ENCODE data around the gene MSH4.
"Not testable (repeated sequence)": the region's sequence is repeated elsewhere in the genome, so short reads cannot be mapped to it uniquely, and the experiment has no call there.

The MSH4 gene

GRCh38 chr1:75916834-75917233 lies 120.2 kb downstream of the MSH4 start:
- in situ Hi-C loops (cut with MboI; ENCODE audit: low sequenced_read_pairs): no loop called here

GRCh38 chr1:75922698-75923097 lies 126.0 kb downstream of the MSH4 start:
- in situ Hi-C loops (cut with MboI; ENCODE audit: low sequenced_read_pairs): no loop called here

DNA sequence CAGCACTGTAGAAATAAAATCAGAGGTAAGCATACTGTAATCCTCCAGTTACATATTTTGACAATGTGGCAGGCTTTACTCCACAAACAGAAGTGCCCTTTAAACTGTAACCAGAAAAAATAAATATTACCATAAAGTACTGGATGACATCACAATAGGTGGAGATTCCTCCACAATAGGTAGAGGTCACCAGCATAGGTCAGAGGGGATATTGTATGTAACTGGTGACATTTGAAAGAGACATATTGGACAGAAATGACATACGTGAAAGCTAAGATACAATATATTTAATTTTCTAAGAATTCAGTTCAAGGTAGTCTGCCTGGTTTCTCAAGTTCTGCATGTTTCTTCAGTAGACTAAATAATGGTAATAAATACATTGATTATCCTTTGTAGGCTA lies 135.6 kb downstream of the MSH4 start, which contains the start of gene ASB17:
TSS of gene ASB17 (minus strand) at position 101 of the 400 bp plus-strand sequence. CDS start 113 bp downstream, outside the sequence.
- in situ Hi-C loops (cut with MboI; ENCODE audit: low sequenced_read_pairs): no loop called here

- in situ Hi-C loops (cut with MboI; ENCODE audit: low sequenced_read_pairs): no loop called here
Measured at GRCh38 chr1:75937034-75937433, 140.4 kb downstream of the MSH4 start.

GRCh38 chr1:75943037-75943436 lies 146.4 kb downstream of the MSH4 start:
- in situ Hi-C loops (cut with MboI; ENCODE audit: low sequenced_read_pairs): not testable (repeated sequence)

GRCh38 chr1:75950176-75950575 lies 153.5 kb downstream of the MSH4 start:
- in situ Hi-C loops (cut with MboI; ENCODE audit: low sequenced_read_pairs): no loop called here

DNA sequence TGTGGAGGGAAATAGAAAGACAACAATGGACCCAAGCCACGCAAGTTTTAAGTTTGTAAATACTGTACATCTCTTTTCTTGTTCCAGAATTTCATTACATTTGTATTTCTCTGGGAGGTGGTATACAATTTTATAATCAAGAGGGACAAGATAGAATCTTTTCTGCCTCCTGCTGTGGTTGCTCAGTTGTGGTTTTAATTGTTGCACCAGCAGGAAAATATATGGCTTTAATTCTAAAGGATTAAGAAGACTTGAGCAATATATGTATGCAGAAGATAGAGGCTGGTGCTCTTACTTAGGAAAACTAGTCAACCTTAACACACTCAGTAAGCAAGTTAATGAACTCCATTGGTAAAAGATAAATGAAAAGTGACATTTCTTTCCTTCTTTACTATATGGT lies 155.3 kb downstream of the MSH4 start:
- in situ Hi-C loops (cut with MboI; ENCODE audit: low sequenced_read_pairs): no loop called here

DNA sequence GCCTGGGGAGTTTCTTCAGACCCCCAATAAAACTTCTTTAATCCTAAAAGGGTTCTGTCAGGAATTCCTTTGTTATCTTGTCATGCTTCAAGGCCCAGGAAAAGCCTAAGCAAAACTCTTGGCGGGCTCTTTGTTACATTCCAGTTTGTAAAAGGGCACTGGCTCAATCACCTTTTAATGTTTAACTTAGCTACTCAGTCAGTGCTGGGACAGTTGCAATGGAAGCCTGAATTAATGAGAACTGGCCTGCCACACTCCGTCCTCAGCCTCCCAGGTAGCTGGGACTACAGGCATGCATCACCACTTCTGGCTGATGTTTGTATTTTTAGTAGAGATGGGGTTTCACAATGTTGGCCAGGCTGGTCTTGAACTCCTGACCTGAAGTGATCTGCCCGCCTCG lies 156.8 kb downstream of the MSH4 start:
- in situ Hi-C loops (cut with MboI; ENCODE audit: low sequenced_read_pairs): no loop called here

- in situ Hi-C loops (cut with MboI; ENCODE audit: low sequenced_read_pairs): no loop called here
Measured at GRCh38 chr1:75954586-75954985, 157.9 kb downstream of the MSH4 start.
